Caco-2 (cell line): ENCODE data around the gene COL3A1. TPM values are rescaled to one million over a fixed set of nuclear protein-coding genes. Genes with fewer than 3 reads are reported as not detected.
A peak's percentile ranks its signal among the peaks of the same experiment; 100 is the strongest.

Source experiments
- BruUV-seq: library from RNA; stranded (reverse); fragments of 400-500 nt; replicated peaks from 2 replicates; lab custom pipeline; 2021; lab: Mats Ljungman, UMichigan
- CTCF ChIA-PET: fragments of 300-600 bp; sonication (Branson Sonifier 250); formaldehyde crosslinking; loops from one replicate; lab custom pipeline; 2022; ENCODE audit warnings: antibody characterized with exemption; lab: Charles Lee
- POLR2A ChIA-PET: fragments of 300-600 bp; sonication (Branson Sonifier 250); formaldehyde crosslinking; loops from one replicate; lab custom pipeline; 2022; ENCODE audit warnings: antibody characterized with exemption; lab: Charles Lee
- DNase-seq, 2 experiments: peaks; one replicate each; pipeline versions ENCODE4 v3.0.0 to v3.0.0-alpha.2; 2020 to 2022
- H3K27me3 ChIP-seq: replicated peaks from 2 replicates; pipeline ENCODE4 v1.6.0; 2011; ENCODE audit warnings: low read length; ENCODE audit not compliant: control insufficient read depth, insufficient read depth
- H3K36me3 ChIP-seq: 2 replicates; pipeline ENCODE4 v1.5.1; 2011; ENCODE audit warnings: low read length; ENCODE audit not compliant: control insufficient read depth, insufficient read depth
- H3K4me1 ChIP-seq: fragments of 250-450 bp; sonication (Bioruptor Pico); 2 replicates; pipeline ENCODE4 v1.5.1; 2020; ENCODE audit warnings: mild to moderate bottlenecking
- H3K4me3 ChIP-seq: 2 replicates; pipeline ENCODE4 v1.5.1; 2011; ENCODE audit warnings: low read depth, mild to moderate bottlenecking, control low read depth, low read length
- H3K9me3 ChIP-seq: fragments of 250-450 bp; sonication (Bioruptor Pico); 2 replicates; pipeline ENCODE4 v1.5.1; 2020; ENCODE audit warnings: mild to moderate bottlenecking, moderate library complexity
- H3K27ac Mint-ChIP-seq: one replicate; pipeline ENCODE4 v1.8.0; 2022; ENCODE audit warnings: mixed read lengths; ENCODE audit not compliant: unreplicated experiment
- H3K27me3 Mint-ChIP-seq: one replicate; pipeline ENCODE4 v1.8.0; 2022; ENCODE audit warnings: mixed read lengths; ENCODE audit not compliant: insufficient read depth, unreplicated experiment
- H3K36me3 Mint-ChIP-seq: one replicate; pipeline ENCODE4 v1.8.0; 2022; ENCODE audit warnings: mild to moderate bottlenecking, mixed read lengths; ENCODE audit not compliant: insufficient read depth, unreplicated experiment
- H3K4me1 Mint-ChIP-seq: one replicate; pipeline ENCODE4 v1.8.0; 2022; ENCODE audit warnings: low read depth, mixed read lengths; ENCODE audit not compliant: unreplicated experiment
- H3K4me3 Mint-ChIP-seq: one replicate; pipeline ENCODE4 v1.8.0; 2022; ENCODE audit warnings: mild to moderate bottlenecking, moderate library complexity, mixed read lengths; ENCODE audit not compliant: unreplicated experiment
- H3K9me3 Mint-ChIP-seq: one replicate; pipeline ENCODE4 v1.8.0; 2022; ENCODE audit warnings: mixed read lengths; ENCODE audit not compliant: unreplicated experiment
- intact Hi-C: fragments of 100-400 bp; cut with micrococcal nuclease; formaldehyde crosslinking; loops from one replicate; pipeline ENCODE4 v1.10.0; 2022; ENCODE audit not compliant: unreplicated experiment
- total RNA-seq: library from RNA; stranded (reverse); gene quantifications from 2 replicates; pipeline ENCODE4 v1.2.3, GENCODE V29; 2022
- TF ChIP-seq, protein P1 (sequence below), 2 experiments: fragments of 200-600 bp in 1 of 2; IDR thresholded peaks; 1 replicate in 1 of 2; 2 replicates in 1 of 2; pipeline versions ENCODE4 v1.5.1 to v1.8.0; 2011 to 2022; ENCODE audit warnings: antibody characterized with exemption in 1 of 2, control low read depth in 1 of 2, inconsistent platforms in 1 of 2, low read depth in 1 of 2, low read length in 1 of 2, mild to moderate bottlenecking in 1 of 2, moderate library complexity in 1 of 2; ENCODE audit not compliant: insufficient read depth in 1 of 2, severe bottlenecking in 1 of 2, unreplicated experiment in 1 of 2

Gene COL3A1
- total RNA-seq, 1 experiment from 2014 or later: 25.4 TPM

- H3K4me3 ChIP-seq: no peak overlapping the region
- H3K36me3 ChIP-seq: no peaks in the 10 kb centered on the region; the same call in none of the 2 replicates
- Mint-ChIP-seq H3K27me3 (no peaks in the 10 kb centered on the region), H3K9me3 (peaks cover 10% of the 10 kb centered on the region), H3K4me3 (peak overlapping the region; percentile 48), H3K27ac (peak overlapping the region; percentile 76), H3K4me1 (peaks cover 17% of the 10 kb centered on the region), H3K36me3 (peaks cover 71% of the 10 kb centered on the region)
- no peaks in the 10 kb centered on the region for H3K27me3 ChIP-seq
- ChIA-PET CTCF (no interaction called here), POLR2A (no interaction called here)
- peak; percentile 32 to 51 for DNase-seq
- TF ChIP-seq, protein P1, sequence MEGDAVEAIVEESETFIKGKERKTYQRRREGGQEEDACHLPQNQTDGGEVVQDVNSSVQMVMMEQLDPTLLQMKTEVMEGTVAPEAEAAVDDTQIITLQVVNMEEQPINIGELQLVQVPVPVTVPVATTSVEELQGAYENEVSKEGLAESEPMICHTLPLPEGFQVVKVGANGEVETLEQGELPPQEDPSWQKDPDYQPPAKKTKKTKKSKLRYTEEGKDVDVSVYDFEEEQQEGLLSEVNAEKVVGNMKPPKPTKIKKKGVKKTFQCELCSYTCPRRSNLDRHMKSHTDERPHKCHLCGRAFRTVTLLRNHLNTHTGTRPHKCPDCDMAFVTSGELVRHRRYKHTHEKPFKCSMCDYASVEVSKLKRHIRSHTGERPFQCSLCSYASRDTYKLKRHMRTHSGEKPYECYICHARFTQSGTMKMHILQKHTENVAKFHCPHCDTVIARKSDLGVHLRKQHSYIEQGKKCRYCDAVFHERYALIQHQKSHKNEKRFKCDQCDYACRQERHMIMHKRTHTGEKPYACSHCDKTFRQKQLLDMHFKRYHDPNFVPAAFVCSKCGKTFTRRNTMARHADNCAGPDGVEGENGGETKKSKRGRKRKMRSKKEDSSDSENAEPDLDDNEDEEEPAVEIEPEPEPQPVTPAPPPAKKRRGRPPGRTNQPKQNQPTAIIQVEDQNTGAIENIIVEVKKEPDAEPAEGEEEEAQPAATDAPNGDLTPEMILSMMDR (IDR thresholded peaks at IDR 0.05; ENCODE audit: insufficient read depth in 1 of 2, low read depth in 1 of 2, low read length in 1 of 2, severe bottlenecking in 1 of 2, unreplicated experiment in 1 of 2): no peak
- H3K9me3 ChIP-seq: no peaks in the 10 kb centered on the region
- BruUV-seq: no TSS peak
- intact Hi-C loops: loop anchor here (1.0 kb wide), 1 partner anchor 329 kb away; no protein-coding TSS in a partner anchor
- peaks cover 39% of the 10 kb centered on the region for H3K4me1 ChIP-seq
Observed at GRCh38 chr2:189050165-189050712, 76.1 kb downstream of the COL3A1 start.

DNA sequence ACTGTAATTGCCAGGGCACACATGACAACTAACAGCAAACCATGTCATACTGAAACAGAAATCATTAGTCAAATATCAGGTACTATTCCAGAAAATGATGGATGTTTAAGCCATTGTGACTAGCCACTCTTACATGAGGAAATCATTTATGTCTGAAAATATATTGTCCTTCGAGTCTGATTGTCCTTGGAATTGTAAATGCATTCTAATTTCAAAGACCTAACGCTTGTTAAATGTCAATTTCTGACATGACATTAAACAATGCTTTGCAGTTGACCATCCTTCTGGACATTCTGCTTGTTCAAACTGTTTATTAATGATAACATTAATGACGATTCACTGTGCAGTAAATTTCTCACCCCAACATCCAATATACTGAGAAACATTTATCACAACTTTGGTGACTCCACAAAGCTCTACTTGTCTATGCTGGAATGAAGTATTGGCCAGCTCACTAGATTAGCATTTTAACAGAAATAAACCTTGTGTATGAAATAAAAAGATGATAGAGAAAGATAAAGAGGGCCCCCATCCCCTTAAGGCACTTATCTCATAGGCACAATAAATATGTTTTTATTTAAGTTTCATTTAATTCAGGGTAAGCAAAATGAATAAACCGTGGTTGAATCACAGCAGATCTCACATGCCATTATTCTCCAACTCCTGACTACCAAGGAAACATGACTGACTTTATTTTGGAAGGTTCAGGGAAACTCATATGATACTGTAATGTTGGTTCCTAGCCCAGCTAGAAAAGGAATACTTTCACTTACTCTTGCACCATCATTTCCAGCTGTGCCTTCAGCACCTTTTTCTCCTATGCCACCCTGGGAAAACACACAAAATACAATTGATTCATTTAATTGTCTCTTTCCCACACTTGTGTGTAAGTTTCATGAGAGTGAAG lies 82.3 kb downstream of the COL3A1 start:
- Histone ChIP-seq H3K4me3 (no peak overlapping the region), H3K4me1 (peaks cover 6% of the 10 kb centered on the region), H3K27me3 (no peaks in the 10 kb centered on the region), H3K9me3 (no peaks in the 10 kb centered on the region), H3K36me3 (no peaks in the 10 kb centered on the region)
- no peaks in the 10 kb centered on the region for H3K9me3 Mint-ChIP-seq
- POLR2A ChIA-PET: no interaction called here
- no peak for DNase-seq
- intact Hi-C loops: no loop called here
- H3K27ac Mint-ChIP-seq: no peak overlapping the region
- no peak overlapping the region for H3K4me3 Mint-ChIP-seq
- no peaks in the 10 kb centered on the region for H3K27me3 Mint-ChIP-seq
- peaks cover 40% of the 10 kb centered on the region for H3K36me3 Mint-ChIP-seq
- peaks cover 7% of the 10 kb centered on the region for H3K4me1 Mint-ChIP-seq
- TF ChIP-seq, protein P1 (IDR thresholded peaks at IDR 0.05; ENCODE audit: insufficient read depth in 1 of 2, low read depth in 1 of 2, low read length in 1 of 2, severe bottlenecking in 1 of 2, unreplicated experiment in 1 of 2): no peak
- CTCF ChIA-PET: no interaction called here
- no TSS peak for BruUV-seq

GRCh38 chr2:189057316-189057715 lies 83.1 kb downstream of the COL3A1 start:
- Mint-ChIP-seq H3K27me3 (no peaks in the 10 kb centered on the region), H3K9me3 (no peaks in the 10 kb centered on the region), H3K36me3 (peaks cover 40% of the 10 kb centered on the region), H3K4me1 (peaks cover 7% of the 10 kb centered on the region), H3K27ac (no peak overlapping the region), H3K4me3 (no peak overlapping the region)
- Histone ChIP-seq H3K4me3 (no peak overlapping the region), H3K36me3 (no peaks in the 10 kb centered on the region), H3K27me3 (no peaks in the 10 kb centered on the region), H3K4me1 (no peaks in the 10 kb centered on the region), H3K9me3 (no peaks in the 10 kb centered on the region)
- TF ChIP-seq, protein P1 (IDR thresholded peaks at IDR 0.05; ENCODE audit: insufficient read depth in 1 of 2, low read depth in 1 of 2, low read length in 1 of 2, severe bottlenecking in 1 of 2, unreplicated experiment in 1 of 2): no peak
- BruUV-seq: no TSS peak
- no peak for DNase-seq
- intact Hi-C loops: no loop called here
- CTCF ChIA-PET: no interaction called here
- POLR2A ChIA-PET: no interaction called here
